Jurkat, Clone E6-1 (cell line): ENCODE data around the gene CCL27.

Experiments used
- DNase-seq: peaks from one replicate; pipeline ENCODE4 v3.0.0-alpha.2; 2011; ENCODE audit warnings: low read depth, low spot score
- H3K4me3 ChIP-seq: 2 replicates; pipeline ENCODE4 v1.5.1; 2011; ENCODE audit warnings: mild to moderate bottlenecking, low read length, control low read depth, moderate library complexity

The CCL27 gene

GRCh38 chr9:34686231-34686630 is 23.8 kb upstream of the CCL27 start:
- no peak overlapping the region for H3K4me3 ChIP-seq
- DNase-seq, result no peak

GRCh38 chr9:34685591-34685990 is 23.1 kb upstream of the CCL27 start:
- DNase-seq, result no peak

GRCh38 chr9:34684816-34685215 is 22.4 kb upstream of the CCL27 start:
- no peak for DNase-seq
- H3K4me3 ChIP-seq, result no peak overlapping the region

More at GRCh38 chr9:34685591-34685990, 23.1 kb upstream of the CCL27 start:
- H3K4me3 ChIP-seq, result no peak overlapping the region

- no peak overlapping the region for H3K4me3 ChIP-seq
These were observed 21.7 kb upstream of the CCL27 start for GRCh38 chr9:34684145-34684544.

GRCh38 chr9:34675869-34676268 is 13.4 kb upstream of the CCL27 start:
- no peak for DNase-seq
- no peak overlapping the region for H3K4me3 ChIP-seq

More at GRCh38 chr9:34684145-34684544, 21.7 kb upstream of the CCL27 start:
- no peak for DNase-seq

- DNase-seq, result peak; percentile 69
These were observed 12.7 kb upstream of the CCL27 start for GRCh38 chr9:34675048-34675714.

GRCh38 chr9:34674440-34674839 is 12.0 kb upstream of the CCL27 start:
- no peak for DNase-seq
- no peak overlapping the region for H3K4me3 ChIP-seq

More at GRCh38 chr9:34675048-34675714, 12.7 kb upstream of the CCL27 start:
- no peak overlapping the region for H3K4me3 ChIP-seq

GRCh38 chr9:34671307-34671706 is 8.8 kb upstream of the CCL27 start:
- H3K4me3 ChIP-seq, result no peak overlapping the region
- DNase-seq, result no peak

GRCh38 chr9:34669809-34670562 is 7.5 kb upstream of the CCL27 start:
- no peak overlapping the region for H3K4me3 ChIP-seq
- DNase-seq, result no peak

- peak; percentile 89 for DNase-seq
- peak overlapping the region; percentile 86 for H3K4me3 ChIP-seq
These were observed 3.2 kb upstream of the CCL27 start for GRCh38 chr9:34665381-34666250.

GRCh38 chr9:34665067-34665380 is 2.6 kb upstream of the CCL27 start:
- peak overlapping the region; percentile 37 for H3K4me3 ChIP-seq
- DNase-seq, result no peak

- H3K4me3 ChIP-seq, result no peak overlapping the region; the same call in 1 of the 2 replicates
- DNase-seq, result peak; percentile 63
These were observed 2.0 kb upstream of the CCL27 start for GRCh38 chr9:34664281-34665066.

GRCh38 chr9:34663303-34663605 is 797 bp upstream of the CCL27 start:
- no peak overlapping the region for H3K4me3 ChIP-seq
- DNase-seq, result no peak

GRCh38 chr9:34659592-34660253 is 2.7 kb downstream of the CCL27 start:
- H3K4me3 ChIP-seq, result no peak overlapping the region
- no peak for DNase-seq

GRCh38 chr9:34658461-34658860 is 4.0 kb downstream of the CCL27 start:
- no peak for DNase-seq
- no peak overlapping the region for H3K4me3 ChIP-seq

- DNase-seq, result no peak
- no peak overlapping the region for H3K4me3 ChIP-seq
These were observed 5.5 kb downstream of the CCL27 start for GRCh38 chr9:34656992-34657391.

- no peak overlapping the region for H3K4me3 ChIP-seq
- no peak for DNase-seq
These were observed 7.1 kb downstream of the CCL27 start for GRCh38 chr9:34655394-34655793.

GRCh38 chr9:34654323-34655051 is 8.0 kb downstream of the CCL27 start:
- H3K4me3 ChIP-seq, result no peak overlapping the region
- no peak for DNase-seq
